ENCODE measurements around the gene DCT. TPM values are rescaled to one million over a fixed set of nuclear protein-coding genes. Genes with fewer than 3 reads are reported as not detected.

The DCT gene
- total RNA-seq, 1 donor from 2014 or later: not detected

DNA sequence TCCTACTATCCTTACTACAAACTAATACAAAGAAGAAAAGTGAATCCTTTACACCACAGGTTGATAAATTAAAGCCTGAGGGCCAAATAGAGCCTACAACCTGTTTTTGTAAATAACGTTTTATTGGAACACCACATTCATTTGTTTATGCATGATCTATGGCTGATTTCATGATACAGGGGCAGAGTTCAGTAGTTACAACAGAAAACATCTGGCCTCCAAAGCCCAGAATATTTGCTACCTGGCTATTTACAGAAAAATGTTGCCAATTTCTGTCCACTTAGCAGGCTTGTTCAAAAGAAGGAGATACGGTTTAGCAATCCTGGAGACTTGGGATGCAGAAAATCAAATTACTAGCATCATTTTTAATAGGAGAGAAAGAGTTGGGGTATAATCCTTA lies 24.1 kb downstream of the DCT start:
- H3K9me3 Mint-ChIP-seq: no peaks in the 10 kb centered on the region
- no peaks in the 10 kb centered on the region for H3K9me3 ChIP-seq (ENCODE audit: low read depth)
- no peaks in the 10 kb centered on the region for H3K4me1 Mint-ChIP-seq
- H3F3A ChIP-seq (ENCODE audit: low read depth): no peaks in the 10 kb centered on the region
- H3K4me3 Mint-ChIP-seq: no peak overlapping the region
- no peak for DNase-seq (ENCODE audit: low spot score)
- H3K36me3 Mint-ChIP-seq: no peaks in the 10 kb centered on the region
- H3K36me3 ChIP-seq: no peaks in the 10 kb centered on the region
- H3K4me1 ChIP-seq: no peaks in the 10 kb centered on the region
- TF ChIP-seq EZH2phosphoT487 (IDR thresholded peaks at IDR 0.05): no peak
- TF ChIP-seq, protein P1, sequence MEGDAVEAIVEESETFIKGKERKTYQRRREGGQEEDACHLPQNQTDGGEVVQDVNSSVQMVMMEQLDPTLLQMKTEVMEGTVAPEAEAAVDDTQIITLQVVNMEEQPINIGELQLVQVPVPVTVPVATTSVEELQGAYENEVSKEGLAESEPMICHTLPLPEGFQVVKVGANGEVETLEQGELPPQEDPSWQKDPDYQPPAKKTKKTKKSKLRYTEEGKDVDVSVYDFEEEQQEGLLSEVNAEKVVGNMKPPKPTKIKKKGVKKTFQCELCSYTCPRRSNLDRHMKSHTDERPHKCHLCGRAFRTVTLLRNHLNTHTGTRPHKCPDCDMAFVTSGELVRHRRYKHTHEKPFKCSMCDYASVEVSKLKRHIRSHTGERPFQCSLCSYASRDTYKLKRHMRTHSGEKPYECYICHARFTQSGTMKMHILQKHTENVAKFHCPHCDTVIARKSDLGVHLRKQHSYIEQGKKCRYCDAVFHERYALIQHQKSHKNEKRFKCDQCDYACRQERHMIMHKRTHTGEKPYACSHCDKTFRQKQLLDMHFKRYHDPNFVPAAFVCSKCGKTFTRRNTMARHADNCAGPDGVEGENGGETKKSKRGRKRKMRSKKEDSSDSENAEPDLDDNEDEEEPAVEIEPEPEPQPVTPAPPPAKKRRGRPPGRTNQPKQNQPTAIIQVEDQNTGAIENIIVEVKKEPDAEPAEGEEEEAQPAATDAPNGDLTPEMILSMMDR (IDR thresholded peaks at IDR 0.05): no peak
- TF ChIP-seq EZH2 (IDR thresholded peaks at IDR 0.05): no peak
- H3K27ac Mint-ChIP-seq: no peak overlapping the region
- peaks cover 2% of the 10 kb centered on the region for H3K27me3 Mint-ChIP-seq (ENCODE audit: insufficient read depth, low read depth)
- H3K4me3 ChIP-seq: no peak overlapping the region
- H3K79me2 ChIP-seq (ENCODE audit: low read depth): no peaks in the 10 kb centered on the region
- H3K4me2 ChIP-seq: no peak overlapping the region
- no peak overlapping the region for H2AFZ ChIP-seq (replicated peaks)
- no peak overlapping the region for H3K27ac ChIP-seq
- H4K20me1 ChIP-seq (ENCODE audit: low read depth): no peaks in the 10 kb centered on the region
- no peaks in the 10 kb centered on the region for H3K27me3 ChIP-seq
- H3K9ac ChIP-seq: no peak overlapping the region

DNA sequence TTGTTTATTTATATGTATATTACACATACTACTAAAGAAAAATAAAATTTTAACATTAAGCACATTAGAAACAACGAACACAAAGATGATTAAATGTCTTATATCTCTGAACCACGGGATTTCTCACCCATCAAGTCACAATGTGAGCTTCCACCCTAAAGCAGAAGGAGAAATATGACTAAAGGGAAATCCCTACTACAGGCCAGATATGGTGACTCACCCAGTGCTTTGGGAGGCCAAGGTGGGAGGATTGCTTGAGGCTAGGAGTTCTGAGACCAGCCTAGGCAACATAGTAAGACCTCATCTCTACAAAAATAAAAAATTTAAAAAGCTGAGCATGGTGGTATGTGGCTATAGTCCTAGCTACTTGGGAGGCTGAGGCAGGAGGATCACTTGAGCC lies 24.6 kb downstream of the DCT start:
- Histone ChIP-seq H3K79me2 (ENCODE audit: low read depth) (no peaks in the 10 kb centered on the region), H3K9ac (no peak overlapping the region), H3K4me2 (no peak overlapping the region), H3K27ac (no peak overlapping the region), H3K4me1 (no peaks in the 10 kb centered on the region), H3K9me3 (ENCODE audit: low read depth) (no peaks in the 10 kb centered on the region), H4K20me1 (ENCODE audit: low read depth) (no peaks in the 10 kb centered on the region), H3K27me3 (no peaks in the 10 kb centered on the region), H3K4me3 (no peak overlapping the region), H3K36me3 (no peaks in the 10 kb centered on the region), H2AFZ (replicated peaks) (no peak overlapping the region), H3F3A (ENCODE audit: low read depth) (no peaks in the 10 kb centered on the region)
- Mint-ChIP-seq H3K27me3 (ENCODE audit: insufficient read depth, low read depth) (peaks cover 2% of the 10 kb centered on the region), H3K36me3 (no peaks in the 10 kb centered on the region), H3K9me3 (no peaks in the 10 kb centered on the region), H3K4me3 (no peak overlapping the region), H3K4me1 (no peaks in the 10 kb centered on the region), H3K27ac (no peak overlapping the region)
- no peak for TF ChIP-seq EZH2 (IDR thresholded peaks at IDR 0.05)
- no peak for TF ChIP-seq EZH2phosphoT487 (IDR thresholded peaks at IDR 0.05)
- TF ChIP-seq, protein P1 (IDR thresholded peaks at IDR 0.05): no peak
- no peak for DNase-seq (ENCODE audit: low spot score)

DNA sequence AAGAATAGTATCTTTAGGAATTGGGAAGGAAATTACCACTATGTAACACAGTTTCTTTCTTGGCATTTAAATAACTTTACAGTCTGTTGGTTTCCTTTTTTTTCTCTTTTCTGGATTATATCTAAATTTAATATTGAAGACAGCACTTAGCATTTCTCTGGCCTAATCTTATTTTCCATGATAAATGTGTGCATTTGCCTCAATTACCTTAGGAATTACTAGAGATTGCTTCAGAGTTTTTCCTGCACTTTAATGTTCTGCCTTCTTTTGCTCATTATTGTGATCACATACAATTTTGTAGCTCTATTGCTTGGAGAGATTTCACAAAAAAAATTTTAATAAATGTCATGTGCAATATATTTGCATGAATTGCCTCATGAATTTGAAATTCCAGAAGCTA lies 25.1 kb downstream of the DCT start:
- Histone ChIP-seq H3K4me2 (no peak overlapping the region), H3F3A (ENCODE audit: low read depth) (no peaks in the 10 kb centered on the region), H3K36me3 (no peaks in the 10 kb centered on the region), H3K4me1 (no peaks in the 10 kb centered on the region), H3K9me3 (ENCODE audit: low read depth) (no peaks in the 10 kb centered on the region), H2AFZ (replicated peaks) (no peak overlapping the region), H3K27ac (no peak overlapping the region), H4K20me1 (ENCODE audit: low read depth) (no peaks in the 10 kb centered on the region), H3K9ac (no peak overlapping the region), H3K27me3 (no peaks in the 10 kb centered on the region), H3K4me3 (no peak overlapping the region), H3K79me2 (ENCODE audit: low read depth) (no peaks in the 10 kb centered on the region)
- Mint-ChIP-seq H3K9me3 (no peaks in the 10 kb centered on the region), H3K4me1 (no peaks in the 10 kb centered on the region), H3K4me3 (no peak overlapping the region), H3K27ac (no peak overlapping the region), H3K27me3 (ENCODE audit: insufficient read depth, low read depth) (peaks cover 2% of the 10 kb centered on the region), H3K36me3 (no peaks in the 10 kb centered on the region)
- DNase-seq (ENCODE audit: low spot score): no peak
- TF ChIP-seq, protein P1 (IDR thresholded peaks at IDR 0.05): no peak
- TF ChIP-seq EZH2phosphoT487 (IDR thresholded peaks at IDR 0.05): no peak
- TF ChIP-seq EZH2 (IDR thresholded peaks at IDR 0.05): no peak

Data from neural progenitor cell (in vitro differentiated cells).